AG08396 (cell line): ENCODE data around the gene FAM171A2.

Source experiments
- DNase-seq: peaks from one replicate; pipeline ENCODE4 v3.0.0; 2012; ENCODE audit warnings: low spot score, mixed read lengths

Gene FAM171A2

DNA sequence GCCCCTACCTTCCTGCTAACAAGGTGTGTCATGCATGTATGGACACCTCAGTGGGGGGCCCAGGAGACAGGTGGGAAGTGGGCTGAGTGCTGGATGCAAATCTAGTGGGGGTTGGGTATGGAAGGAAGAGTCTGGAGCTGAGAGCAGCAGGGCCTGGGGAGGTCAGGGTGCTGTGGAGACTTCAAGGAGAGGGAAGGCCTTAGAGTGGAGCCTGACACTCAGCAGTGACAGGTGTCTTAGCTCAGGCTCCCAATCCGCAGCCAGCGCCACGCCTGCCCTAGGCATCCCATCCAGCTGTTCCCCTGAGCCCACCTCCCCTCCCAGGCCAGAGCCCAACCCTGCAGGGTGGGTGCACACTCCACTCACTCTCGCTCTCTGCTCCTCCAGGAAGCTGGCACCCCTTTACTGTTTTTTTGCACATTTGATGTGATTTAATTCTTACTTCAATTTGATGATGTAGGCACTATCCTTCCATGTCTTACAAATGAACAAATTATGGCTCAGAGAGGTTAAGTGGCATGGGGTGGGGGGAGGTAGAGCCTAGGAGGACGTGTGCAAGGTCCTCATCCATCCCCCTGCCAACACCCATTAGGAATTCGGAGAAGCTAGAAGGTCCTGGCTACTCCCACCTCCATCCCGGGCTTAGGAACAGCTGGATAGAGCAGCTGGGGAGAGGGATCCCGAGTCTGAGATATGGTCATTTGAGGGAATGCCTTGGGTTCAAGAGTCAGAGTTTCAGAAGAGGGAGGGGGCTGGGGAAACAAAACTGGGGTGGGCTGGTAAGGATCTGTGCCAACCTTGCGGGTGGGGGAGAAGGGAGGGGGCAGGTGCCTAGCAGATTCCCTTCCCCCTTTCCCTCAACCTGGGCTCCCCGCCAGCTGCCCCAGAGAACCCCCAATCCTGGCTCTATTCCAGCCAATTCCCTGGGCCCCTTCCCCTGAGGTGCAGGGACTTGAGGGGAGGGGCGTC, 2.1 kb downstream of the FAM171A2 start:
- DNase-seq, result no peak

- peak; percentile 73 for DNase-seq
These were observed 2.8 kb downstream of the FAM171A2 start for GRCh38 chr17:44360826-44361225.

DNA sequence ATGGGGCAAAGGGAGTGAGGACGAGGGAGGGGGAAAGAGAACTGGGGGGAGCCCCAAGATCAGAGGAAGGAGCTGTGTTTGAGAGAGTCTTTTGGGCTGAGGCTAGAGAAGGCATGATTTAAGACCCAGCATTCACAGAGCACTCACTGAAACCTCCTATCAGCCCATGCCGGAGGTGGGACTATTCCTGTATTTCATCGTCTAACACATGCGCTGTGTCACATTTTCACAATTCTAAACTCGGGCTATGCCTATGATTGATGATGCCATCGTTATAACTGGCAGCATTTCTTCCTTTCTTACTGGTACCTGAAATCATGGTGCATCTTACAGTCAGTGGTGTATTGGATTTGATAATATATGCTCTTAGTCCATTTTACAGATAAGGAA, 3.5 kb downstream of the FAM171A2 start:
- DNase-seq, result no peak

DNA sequence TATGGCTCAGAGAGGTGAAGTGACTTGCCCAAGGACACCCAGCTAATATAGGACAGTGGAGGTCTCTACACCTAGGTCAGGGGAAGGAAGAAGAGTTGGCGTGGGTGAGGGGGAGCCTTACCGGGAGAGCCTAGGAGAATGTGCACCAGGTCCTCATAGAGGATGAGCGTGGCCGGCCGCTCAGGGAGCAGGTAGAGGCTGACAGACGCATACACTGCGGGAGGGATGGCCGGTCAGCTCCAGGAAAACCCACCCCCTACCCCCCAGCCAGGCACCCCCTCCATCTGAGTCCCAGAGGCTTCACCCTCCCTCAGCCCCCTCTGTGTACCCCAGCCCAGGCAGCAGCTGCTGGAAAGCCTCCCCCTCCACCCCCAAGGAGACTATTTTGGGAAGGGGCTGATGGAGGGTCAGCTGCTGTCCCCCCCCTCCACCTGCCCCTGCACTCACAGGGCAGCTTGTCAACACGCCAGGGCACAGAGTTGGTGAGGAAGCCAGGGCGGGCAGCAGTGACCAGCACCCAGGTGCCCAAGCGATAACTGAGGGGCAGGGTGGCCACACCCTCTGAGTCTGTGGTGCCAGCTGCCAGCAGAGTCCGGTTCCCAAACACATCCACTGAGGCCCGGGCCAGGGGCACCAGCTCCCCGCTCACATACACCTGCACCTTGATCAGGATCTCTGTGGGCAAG, 4.1 kb downstream of the FAM171A2 start:
- DNase-seq, result no peak

DNA sequence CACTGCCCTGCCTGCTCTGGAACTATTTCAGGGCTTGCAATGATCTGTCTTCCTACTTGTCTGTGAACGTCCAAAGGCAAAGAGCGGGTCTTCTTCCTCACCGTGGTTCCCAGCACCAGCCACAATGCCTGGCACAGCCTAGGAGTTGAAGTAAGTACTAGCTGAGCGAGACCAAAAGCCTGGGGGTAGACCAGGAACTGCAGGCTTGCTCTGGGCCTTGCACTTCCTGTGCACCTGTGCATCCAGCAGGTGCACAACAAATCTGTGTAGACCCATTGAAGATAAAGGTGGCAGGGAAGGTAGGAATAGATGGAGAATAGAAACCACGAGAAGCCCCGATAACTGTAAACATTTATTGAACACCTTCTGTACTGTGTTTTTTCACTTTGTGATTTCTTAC, 4.6 kb downstream of the FAM171A2 start:
- DNase-seq, result no peak

DNA sequence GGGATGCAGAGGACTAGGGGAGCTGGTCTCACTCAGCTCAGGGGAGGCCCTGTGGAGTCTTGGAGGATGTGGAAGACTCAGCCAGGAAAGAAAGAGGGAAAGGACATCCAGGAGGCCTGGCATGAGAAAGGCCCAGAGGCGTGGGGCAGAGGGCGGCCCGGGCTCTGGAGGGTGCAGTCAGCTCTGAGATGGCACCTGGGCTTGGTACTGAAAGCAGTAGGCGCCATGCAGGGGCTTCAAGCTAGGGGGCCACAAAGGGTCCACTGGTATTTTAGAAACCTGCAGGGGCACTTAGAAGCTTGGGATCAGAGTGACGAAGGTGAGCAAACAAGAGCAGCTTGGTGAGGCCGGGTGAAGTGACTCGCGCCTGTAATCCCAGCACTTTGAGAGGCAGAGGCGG, 5.6 kb downstream of the FAM171A2 start:
- no peak for DNase-seq

GRCh38 chr17:44356241-44356640, 7.4 kb downstream of the FAM171A2 start:
- DNase-seq, result no peak

- no peak for DNase-seq
These were observed 8.0 kb downstream of the FAM171A2 start for GRCh38 chr17:44355642-44356099.

GRCh38 chr17:44354582-44355561, 8.8 kb downstream of the FAM171A2 start:
- DNase-seq, result no peak

GRCh38 chr17:44353672-44354331, 9.9 kb downstream of the FAM171A2 start:
- DNase-seq, result no peak

DNA sequence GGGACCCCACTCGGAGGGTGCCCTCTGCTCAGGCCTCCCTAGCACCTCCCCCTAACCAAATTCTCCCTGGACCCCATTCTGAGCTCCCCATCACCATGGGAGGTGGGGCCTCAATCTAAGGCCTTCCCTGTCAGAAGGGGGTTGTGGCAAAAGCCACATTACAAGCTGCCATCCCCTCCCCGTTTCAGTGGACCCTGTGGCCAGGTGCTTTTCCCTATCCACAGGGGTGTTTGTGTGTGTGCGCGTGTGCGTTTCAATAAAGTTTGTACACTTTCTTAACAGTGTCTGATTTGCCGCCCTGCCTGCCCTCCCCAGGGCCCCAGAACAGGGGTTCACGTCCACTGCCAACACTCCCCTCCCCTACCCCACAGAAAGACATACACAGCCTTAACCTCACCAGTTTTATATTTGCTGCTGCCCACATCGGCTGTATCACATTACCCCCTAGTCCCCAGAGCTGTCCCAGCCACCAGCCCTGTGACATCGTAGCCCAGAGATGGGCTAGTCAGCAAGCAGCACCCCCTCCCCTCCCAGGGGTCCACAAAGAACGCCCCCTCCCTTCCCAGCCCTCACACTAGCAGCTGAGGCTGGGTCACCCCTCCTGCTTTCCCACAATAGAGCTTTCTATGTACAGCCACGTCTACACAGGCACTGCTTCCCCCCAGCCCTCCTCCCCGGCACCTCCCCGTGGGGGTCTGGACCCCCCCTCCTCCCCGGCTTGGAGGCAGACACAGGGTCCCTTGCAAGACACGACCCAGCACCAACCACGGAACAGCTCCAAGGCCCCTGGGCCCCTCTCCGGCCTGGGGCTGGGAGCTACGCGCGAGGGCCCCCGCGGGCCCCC, 10.6 kb downstream of the FAM171A2 start:
- DNase-seq, result no peak

GRCh38 chr17:44351961-44352827, 11.5 kb downstream of the FAM171A2 start:
- no peak for DNase-seq

DNA sequence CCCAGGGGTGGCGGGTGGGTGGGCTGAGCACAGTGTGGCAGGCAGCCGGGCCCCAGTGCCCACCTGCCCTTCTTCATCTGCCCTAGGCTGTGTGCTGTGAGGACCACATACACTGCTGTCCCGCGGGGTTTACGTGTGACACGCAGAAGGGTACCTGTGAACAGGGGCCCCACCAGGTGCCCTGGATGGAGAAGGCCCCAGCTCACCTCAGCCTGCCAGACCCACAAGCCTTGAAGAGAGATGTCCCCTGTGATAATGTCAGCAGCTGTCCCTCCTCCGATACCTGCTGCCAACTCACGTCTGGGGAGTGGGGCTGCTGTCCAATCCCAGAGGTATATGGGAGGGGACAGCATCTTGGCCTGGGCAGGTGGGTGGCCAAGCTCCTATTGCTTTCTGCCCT, 12.2 kb downstream of the FAM171A2 start:
- no peak for DNase-seq

DNA sequence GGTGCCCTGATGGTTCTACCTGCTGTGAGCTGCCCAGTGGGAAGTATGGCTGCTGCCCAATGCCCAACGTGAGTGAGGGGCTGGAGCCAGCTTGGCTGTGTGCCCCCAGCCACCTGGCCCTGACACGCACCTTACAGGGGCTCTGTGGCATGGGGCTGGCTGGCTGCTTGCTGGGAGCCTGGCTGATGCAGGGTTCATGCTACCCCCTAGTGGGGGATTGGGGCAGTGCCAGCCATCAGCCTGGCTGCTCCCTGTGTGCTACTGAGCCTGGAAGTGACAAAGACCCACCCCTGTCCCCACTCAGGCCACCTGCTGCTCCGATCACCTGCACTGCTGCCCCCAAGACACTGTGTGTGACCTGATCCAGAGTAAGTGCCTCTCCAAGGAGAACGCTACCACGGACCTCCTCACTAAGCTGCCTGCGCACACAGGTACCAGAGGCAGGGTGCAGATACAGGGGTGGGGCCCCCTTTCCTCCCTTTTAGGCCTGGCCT, 12.9 kb downstream of the FAM171A2 start:
- DNase-seq, result peak; percentile 88

GRCh38 chr17:44349553-44350070, 14.0 kb downstream of the FAM171A2 start:
- no peak for DNase-seq

- no peak for DNase-seq
These were observed 14.7 kb downstream of the FAM171A2 start for GRCh38 chr17:44348988-44349364.

DNA sequence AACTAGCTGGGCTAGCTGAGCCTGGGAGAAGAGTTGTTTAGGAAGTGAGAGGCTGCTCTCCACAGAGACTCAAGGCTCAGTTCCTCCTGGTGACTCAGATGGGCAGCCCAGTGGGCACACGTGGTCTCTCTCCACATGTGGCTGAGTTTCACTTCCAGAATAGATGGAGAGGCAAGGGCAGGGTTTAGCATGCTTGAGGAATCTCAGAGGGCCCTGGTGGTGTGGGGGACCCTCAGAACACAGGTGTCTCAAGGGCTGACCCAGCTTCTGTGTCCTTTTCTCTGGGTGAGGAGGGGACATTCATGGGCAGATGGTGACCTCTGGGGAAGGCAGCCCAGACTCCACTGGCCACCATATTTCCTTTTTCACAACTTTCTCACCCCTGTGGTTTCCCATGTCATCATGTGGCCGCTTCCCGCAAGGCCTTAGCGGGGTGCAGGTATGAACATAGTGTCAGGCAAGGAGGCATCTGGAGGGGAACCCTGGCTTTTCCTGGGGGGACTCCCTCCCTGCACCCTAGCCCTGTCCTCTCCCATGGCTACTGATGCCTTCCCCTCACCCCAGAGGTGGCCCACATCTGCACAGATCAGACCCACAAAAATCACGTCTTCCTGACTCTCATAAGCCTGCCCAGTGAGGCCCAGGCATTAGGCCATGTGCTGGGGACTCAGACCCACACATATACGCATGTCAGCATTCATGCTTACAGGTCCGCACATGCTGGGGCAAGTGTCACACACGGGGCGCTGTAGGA, 15.2 kb downstream of the FAM171A2 start:
- DNase-seq, result peak; percentile 73
